ENCODE measurements around the gene MRGPRD. TPM values are rescaled to one million over a fixed set of nuclear protein-coding genes. Genes with fewer than 3 reads are reported as not detected.

The MRGPRD gene
- total RNA-seq, 1 donor: not detected

- TF ChIP-seq CTCF (IDR thresholded peaks at IDR 0.05; ENCODE audit: insufficient read depth, low read length): no peak
- no peak overlapping the region for H3K4me3 ChIP-seq (ENCODE audit: low read depth, low read length)
- no peak for DNase-seq (ENCODE audit: low read depth)
These were observed 11.4 kb downstream of the MRGPRD start for GRCh38 chr11:68969386-68969785.

- H3K4me3 ChIP-seq (ENCODE audit: low read depth, low read length): no peak overlapping the region
- DNase-seq (ENCODE audit: low read depth): peak; percentile 26
- TF ChIP-seq CTCF (IDR thresholded peaks at IDR 0.05; ENCODE audit: insufficient read depth, low read length): no peak
These were observed 12.2 kb downstream of the MRGPRD start for GRCh38 chr11:68968306-68969250.

- DNase-seq (ENCODE audit: low read depth): no peak
- TF ChIP-seq CTCF (IDR thresholded peaks at IDR 0.05; ENCODE audit: insufficient read depth, low read length): no peak
- H3K4me3 ChIP-seq (ENCODE audit: low read depth, low read length): no peak overlapping the region
These were observed 13.6 kb downstream of the MRGPRD start for GRCh38 chr11:68966894-68967780.

- H3K4me3 ChIP-seq (ENCODE audit: low read depth, low read length): no peak overlapping the region
- no peak for TF ChIP-seq CTCF (IDR thresholded peaks at IDR 0.05; ENCODE audit: insufficient read depth, low read length)
- no peak for DNase-seq (ENCODE audit: low read depth)
These were observed 14.6 kb downstream of the MRGPRD start for GRCh38 chr11:68965901-68966853.

GRCh38 chr11:68963779-68964178 is 17.0 kb downstream of the MRGPRD start:
- no peak for DNase-seq (ENCODE audit: low read depth)
- no peak for TF ChIP-seq CTCF (IDR thresholded peaks at IDR 0.05; ENCODE audit: insufficient read depth, low read length)
- no peak overlapping the region for H3K4me3 ChIP-seq (ENCODE audit: low read depth, low read length)

All from fibroblast of the aortic adventitia (primary cell).